Measurements from ENCODE around the gene RNPEPL1.

RNPEPL1 gene

GRCh38 chr2:240578110-240578450 is 9.8 kb downstream of the RNPEPL1 start:
- Histone ChIP-seq H2AFZ (ENCODE audit: low read length) (no peak overlapping the region), H3K4me1 (ENCODE audit: low read length) (peaks cover 38% of the 10 kb centered on the region), H3K36me3 (replicated peaks; ENCODE audit: insufficient read depth, low read length) (no peaks in the 10 kb centered on the region), H4K20me1 (ENCODE audit: insufficient read depth, low read length) (no peaks in the 10 kb centered on the region), H3K27me3 (replicated peaks; ENCODE audit: insufficient read depth, low read length) (no peaks in the 10 kb centered on the region), H3K9ac (ENCODE audit: low read length) (no peak overlapping the region), H3K9me3 (replicated peaks; ENCODE audit: insufficient read depth, low read length) (no peaks in the 10 kb centered on the region), H3K27ac (ENCODE audit: low read length) (peak overlapping the region; percentile 99; the same call in 1 of the 2 replicates), H3K4me2 (ENCODE audit: low read depth, low read length) (no peak overlapping the region), H3K79me2 (ENCODE audit: low read length) (peaks cover 23% of the 10 kb centered on the region), H3K4me3 (ENCODE audit: low read length) (no peak overlapping the region), H3K9me2 (replicated peaks; ENCODE audit: insufficient read depth, low read length) (no peaks in the 10 kb centered on the region), H3F3A (ENCODE audit: insufficient read depth, low read length) (peaks cover 27% of the 10 kb centered on the region)
- DNase-seq, result no peak
- TF ChIP-seq, protein P1, sequence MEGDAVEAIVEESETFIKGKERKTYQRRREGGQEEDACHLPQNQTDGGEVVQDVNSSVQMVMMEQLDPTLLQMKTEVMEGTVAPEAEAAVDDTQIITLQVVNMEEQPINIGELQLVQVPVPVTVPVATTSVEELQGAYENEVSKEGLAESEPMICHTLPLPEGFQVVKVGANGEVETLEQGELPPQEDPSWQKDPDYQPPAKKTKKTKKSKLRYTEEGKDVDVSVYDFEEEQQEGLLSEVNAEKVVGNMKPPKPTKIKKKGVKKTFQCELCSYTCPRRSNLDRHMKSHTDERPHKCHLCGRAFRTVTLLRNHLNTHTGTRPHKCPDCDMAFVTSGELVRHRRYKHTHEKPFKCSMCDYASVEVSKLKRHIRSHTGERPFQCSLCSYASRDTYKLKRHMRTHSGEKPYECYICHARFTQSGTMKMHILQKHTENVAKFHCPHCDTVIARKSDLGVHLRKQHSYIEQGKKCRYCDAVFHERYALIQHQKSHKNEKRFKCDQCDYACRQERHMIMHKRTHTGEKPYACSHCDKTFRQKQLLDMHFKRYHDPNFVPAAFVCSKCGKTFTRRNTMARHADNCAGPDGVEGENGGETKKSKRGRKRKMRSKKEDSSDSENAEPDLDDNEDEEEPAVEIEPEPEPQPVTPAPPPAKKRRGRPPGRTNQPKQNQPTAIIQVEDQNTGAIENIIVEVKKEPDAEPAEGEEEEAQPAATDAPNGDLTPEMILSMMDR (IDR thresholded peaks at IDR 0.05; ENCODE audit: low read length), result no peak
- TF ChIP-seq EZH2 (optimal IDR thresholded peaks at IDR 0.05; ENCODE audit: low read depth, low read length), result no peak
- TF ChIP-seq EZH2phosphoT487 (IDR thresholded peaks at IDR 0.05; ENCODE audit: low read length), result no peak

DNA sequence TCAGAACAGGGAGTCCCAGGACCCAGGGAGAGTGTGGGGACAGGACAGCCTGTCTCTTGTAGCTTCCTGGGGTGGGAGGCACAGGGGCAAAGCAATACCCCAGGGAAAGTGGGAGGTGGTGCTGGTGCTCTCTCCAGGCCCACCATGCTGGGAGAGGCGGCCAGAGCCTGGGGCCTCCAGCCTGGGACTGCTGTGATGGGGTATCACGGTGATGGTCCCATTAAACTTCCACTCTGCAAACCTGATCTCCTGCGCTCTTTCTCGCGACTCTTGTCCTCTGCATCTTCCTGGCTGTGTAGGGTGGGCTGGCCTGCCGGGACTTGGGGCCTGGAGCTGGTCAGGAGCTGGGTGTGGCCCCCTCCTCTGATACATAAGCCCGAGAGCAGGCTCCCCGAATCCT is 10.2 kb downstream of the RNPEPL1 start:
- H3K9ac ChIP-seq (ENCODE audit: low read length), result no peak overlapping the region
- peaks cover 25% of the 10 kb centered on the region for H3K79me2 ChIP-seq (ENCODE audit: low read length)
- H3K27ac ChIP-seq (ENCODE audit: low read length), result peak overlapping the region; percentile 99; the same call in 1 of the 2 replicates

DNA sequence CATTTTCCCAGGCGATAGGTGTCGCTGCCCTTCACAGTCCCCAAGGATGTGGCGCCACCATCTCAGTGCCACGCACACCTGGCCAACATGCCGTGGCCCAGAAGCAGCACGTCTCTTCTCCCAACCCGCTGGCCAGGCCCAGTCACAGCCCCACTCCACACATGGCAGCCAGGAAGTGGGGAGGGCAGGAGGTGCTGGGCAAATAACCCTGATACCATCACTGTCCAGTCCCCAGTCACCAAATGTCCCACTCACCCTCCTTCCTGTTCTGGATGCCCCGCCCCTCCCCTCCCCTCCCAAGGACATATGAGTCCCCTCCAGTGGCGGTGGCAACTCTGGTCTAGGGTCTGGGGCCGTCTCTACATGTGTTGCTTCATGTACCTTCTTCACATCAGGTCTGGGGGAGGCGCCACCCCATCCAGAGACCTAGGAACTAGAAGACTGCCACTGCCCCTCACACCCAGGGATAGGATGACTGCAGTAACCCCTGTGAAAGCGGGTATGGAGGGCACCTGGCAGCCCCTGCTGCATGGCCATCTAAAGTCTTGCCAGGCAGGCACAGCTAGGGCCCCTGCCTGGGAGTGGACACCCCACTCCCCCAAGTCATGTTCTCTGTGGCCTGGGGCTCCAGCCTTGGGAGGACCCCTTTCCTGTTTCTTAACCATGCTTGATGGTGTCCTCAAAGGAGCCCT is 10.9 kb downstream of the RNPEPL1 start:
- H3K9me3 ChIP-seq (replicated peaks; ENCODE audit: insufficient read depth, low read length), result no peaks in the 10 kb centered on the region
- H3K4me2 ChIP-seq (ENCODE audit: low read depth, low read length), result peak overlapping the region; percentile 35; the same call in 1 of the 2 replicates
- DNase-seq, result no peak
- peaks cover 33% of the 10 kb centered on the region for H3F3A ChIP-seq (ENCODE audit: insufficient read depth, low read length)
- H3K9me2 ChIP-seq (replicated peaks; ENCODE audit: insufficient read depth, low read length), result no peaks in the 10 kb centered on the region
- H3K36me3 ChIP-seq (replicated peaks; ENCODE audit: insufficient read depth, low read length), result no peaks in the 10 kb centered on the region
- no peaks in the 10 kb centered on the region for H3K27me3 ChIP-seq (replicated peaks; ENCODE audit: insufficient read depth, low read length)
- TF ChIP-seq EZH2phosphoT487 (IDR thresholded peaks at IDR 0.05; ENCODE audit: low read length) (no peak), EZH2 (optimal IDR thresholded peaks at IDR 0.05; ENCODE audit: low read depth, low read length) (no peak)
- TF ChIP-seq, protein P1 (IDR thresholded peaks at IDR 0.05; ENCODE audit: low read length), result no peak
- H3K4me1 ChIP-seq (ENCODE audit: low read length), result peaks cover 48% of the 10 kb centered on the region
- H3K9ac ChIP-seq (ENCODE audit: low read length), result peak overlapping the region; percentile 55
- H2AFZ ChIP-seq (ENCODE audit: low read length), result no peak overlapping the region
- H4K20me1 ChIP-seq (ENCODE audit: insufficient read depth, low read length), result no peaks in the 10 kb centered on the region
- H3K4me3 ChIP-seq (ENCODE audit: low read length), result no peak overlapping the region
- H3K79me2 ChIP-seq (ENCODE audit: low read length), result peaks cover 29% of the 10 kb centered on the region
- peak overlapping the region; percentile 99 for H3K27ac ChIP-seq (ENCODE audit: low read length)

More for the DNA sequence above, 10.2 kb downstream of the RNPEPL1 start:
- Histone ChIP-seq H3K9me3 (replicated peaks; ENCODE audit: insufficient read depth, low read length) (no peaks in the 10 kb centered on the region), H3F3A (ENCODE audit: insufficient read depth, low read length) (peaks cover 27% of the 10 kb centered on the region), H3K4me2 (ENCODE audit: low read depth, low read length) (peak overlapping the region; percentile 35; the same call in 1 of the 2 replicates), H4K20me1 (ENCODE audit: insufficient read depth, low read length) (no peaks in the 10 kb centered on the region), H3K36me3 (replicated peaks; ENCODE audit: insufficient read depth, low read length) (no peaks in the 10 kb centered on the region), H3K4me1 (ENCODE audit: low read length) (peaks cover 41% of the 10 kb centered on the region), H2AFZ (ENCODE audit: low read length) (no peak overlapping the region), H3K27me3 (replicated peaks; ENCODE audit: insufficient read depth, low read length) (no peaks in the 10 kb centered on the region), H3K4me3 (ENCODE audit: low read length) (no peak overlapping the region), H3K9me2 (replicated peaks; ENCODE audit: insufficient read depth, low read length) (no peaks in the 10 kb centered on the region)
- DNase-seq, result no peak
- TF ChIP-seq EZH2 (optimal IDR thresholded peaks at IDR 0.05; ENCODE audit: low read depth, low read length) (no peak), EZH2phosphoT487 (IDR thresholded peaks at IDR 0.05; ENCODE audit: low read length) (no peak)
- TF ChIP-seq, protein P1 (IDR thresholded peaks at IDR 0.05; ENCODE audit: low read length), result no peak

Data from MM.1S (cell line).